ENCODE results near the gene CIROP. TPM values are rescaled to one million over a fixed set of nuclear protein-coding genes. Genes with fewer than 3 reads are reported as not detected.

The CIROP gene
- total and polyA plus RNA-seq, 9 of the 15 experiments (the other 6 are each of a cell fraction or from before 2014, with no cell fraction given) = not detected

DNA sequence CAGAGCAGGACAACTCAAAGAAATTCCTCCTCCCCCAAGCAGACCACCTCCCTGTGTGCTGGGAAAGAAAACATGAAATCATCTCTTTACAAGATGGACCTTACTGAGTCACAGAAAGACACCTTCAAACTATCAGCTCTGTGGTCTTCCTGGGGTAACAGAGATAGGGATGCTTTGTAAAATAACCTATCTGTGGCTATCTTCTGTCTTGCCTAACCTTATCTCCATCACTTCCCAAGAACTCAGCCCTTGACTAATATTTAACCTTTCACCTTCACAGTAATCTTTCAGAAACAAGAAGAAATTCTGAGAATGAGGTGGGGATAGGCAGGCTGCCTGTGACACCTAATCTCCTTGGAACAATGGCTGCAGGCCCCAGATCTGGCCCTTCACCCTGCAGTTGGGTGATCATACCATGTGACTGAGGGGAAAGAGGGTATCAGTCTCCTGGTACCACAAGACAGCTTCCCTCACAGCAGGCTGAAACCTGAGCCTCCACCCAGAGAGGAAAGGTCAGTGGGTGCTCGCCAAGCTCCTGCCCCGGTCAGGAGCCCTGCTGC lies 41.6 kb upstream of the CIROP start (continued):
- TF ChIP-seq, protein P1, sequence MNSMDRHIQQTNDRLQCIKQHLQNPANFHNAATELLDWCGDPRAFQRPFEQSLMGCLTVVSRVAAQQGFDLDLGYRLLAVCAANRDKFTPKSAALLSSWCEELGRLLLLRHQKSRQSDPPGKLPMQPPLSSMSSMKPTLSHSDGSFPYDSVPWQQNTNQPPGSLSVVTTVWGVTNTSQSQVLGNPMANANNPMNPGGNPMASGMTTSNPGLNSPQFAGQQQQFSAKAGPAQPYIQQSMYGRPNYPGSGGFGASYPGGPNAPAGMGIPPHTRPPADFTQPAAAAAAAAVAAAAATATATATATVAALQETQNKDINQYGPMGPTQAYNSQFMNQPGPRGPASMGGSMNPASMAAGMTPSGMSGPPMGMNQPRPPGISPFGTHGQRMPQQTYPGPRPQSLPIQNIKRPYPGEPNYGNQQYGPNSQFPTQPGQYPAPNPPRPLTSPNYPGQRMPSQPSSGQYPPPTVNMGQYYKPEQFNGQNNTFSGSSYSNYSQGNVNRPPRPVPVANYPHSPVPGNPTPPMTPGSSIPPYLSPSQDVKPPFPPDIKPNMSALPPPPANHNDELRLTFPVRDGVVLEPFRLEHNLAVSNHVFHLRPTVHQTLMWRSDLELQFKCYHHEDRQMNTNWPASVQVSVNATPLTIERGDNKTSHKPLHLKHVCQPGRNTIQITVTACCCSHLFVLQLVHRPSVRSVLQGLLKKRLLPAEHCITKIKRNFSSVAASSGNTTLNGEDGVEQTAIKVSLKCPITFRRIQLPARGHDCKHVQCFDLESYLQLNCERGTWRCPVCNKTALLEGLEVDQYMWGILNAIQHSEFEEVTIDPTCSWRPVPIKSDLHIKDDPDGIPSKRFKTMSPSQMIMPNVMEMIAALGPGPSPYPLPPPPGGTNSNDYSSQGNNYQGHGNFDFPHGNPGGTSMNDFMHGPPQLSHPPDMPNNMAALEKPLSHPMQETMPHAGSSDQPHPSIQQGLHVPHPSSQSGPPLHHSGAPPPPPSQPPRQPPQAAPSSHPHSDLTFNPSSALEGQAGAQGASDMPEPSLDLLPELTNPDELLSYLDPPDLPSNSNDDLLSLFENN (IDR thresholded peaks at IDR 0.05; ENCODE audit: low read depth in 2 of 2, low read length in 2 of 2) = peak in 1 of 2 experiments; percentile 58; a peak in 2 of 4 replicates
- no peak; the same call in none of the 2 replicates for TF ChIP-seq RUNX1 (IDR thresholded peaks at IDR 0.05; ENCODE audit: low read depth)
- no peak for TF ChIP-seq CBX1 (IDR thresholded peaks at IDR 0.05; ENCODE audit: low read depth)
- TF ChIP-seq SRSF7 (optimal IDR thresholded peaks at IDR 0.05; ENCODE audit: low read depth, low read length) = no peak
- TF ChIP-seq SNIP1 (IDR thresholded peaks at IDR 0.05; ENCODE audit: low read depth) = no peak
- TF ChIP-seq E2F8 (IDR thresholded peaks at IDR 0.05; ENCODE audit: low read depth, partially characterized antibody) = no peak
- TF ChIP-seq ZNF75A (CRISPR knock-in tag; IDR thresholded peaks at IDR 0.05) = no peak
- no peak for TF ChIP-seq SMAD2 (IDR thresholded peaks at IDR 0.05; ENCODE audit: low read depth, low read length)
- TF ChIP-seq FOXJ3 (CRISPR knock-in tag; IDR thresholded peaks at IDR 0.05) = no peak
- TF ChIP-seq, protein P2, sequence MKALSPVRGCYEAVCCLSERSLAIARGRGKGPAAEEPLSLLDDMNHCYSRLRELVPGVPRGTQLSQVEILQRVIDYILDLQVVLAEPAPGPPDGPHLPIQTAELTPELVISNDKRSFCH (CRISPR knock-in tag; IDR thresholded peaks at IDR 0.05) = no peak
- TF ChIP-seq, protein P2 (tag; IDR thresholded peaks at IDR 0.05) = peak; percentile 93
- TF ChIP-seq TCF15 (CRISPR knock-in tag; IDR thresholded peaks at IDR 0.05) = no peak
- TF ChIP-seq, protein P3, sequence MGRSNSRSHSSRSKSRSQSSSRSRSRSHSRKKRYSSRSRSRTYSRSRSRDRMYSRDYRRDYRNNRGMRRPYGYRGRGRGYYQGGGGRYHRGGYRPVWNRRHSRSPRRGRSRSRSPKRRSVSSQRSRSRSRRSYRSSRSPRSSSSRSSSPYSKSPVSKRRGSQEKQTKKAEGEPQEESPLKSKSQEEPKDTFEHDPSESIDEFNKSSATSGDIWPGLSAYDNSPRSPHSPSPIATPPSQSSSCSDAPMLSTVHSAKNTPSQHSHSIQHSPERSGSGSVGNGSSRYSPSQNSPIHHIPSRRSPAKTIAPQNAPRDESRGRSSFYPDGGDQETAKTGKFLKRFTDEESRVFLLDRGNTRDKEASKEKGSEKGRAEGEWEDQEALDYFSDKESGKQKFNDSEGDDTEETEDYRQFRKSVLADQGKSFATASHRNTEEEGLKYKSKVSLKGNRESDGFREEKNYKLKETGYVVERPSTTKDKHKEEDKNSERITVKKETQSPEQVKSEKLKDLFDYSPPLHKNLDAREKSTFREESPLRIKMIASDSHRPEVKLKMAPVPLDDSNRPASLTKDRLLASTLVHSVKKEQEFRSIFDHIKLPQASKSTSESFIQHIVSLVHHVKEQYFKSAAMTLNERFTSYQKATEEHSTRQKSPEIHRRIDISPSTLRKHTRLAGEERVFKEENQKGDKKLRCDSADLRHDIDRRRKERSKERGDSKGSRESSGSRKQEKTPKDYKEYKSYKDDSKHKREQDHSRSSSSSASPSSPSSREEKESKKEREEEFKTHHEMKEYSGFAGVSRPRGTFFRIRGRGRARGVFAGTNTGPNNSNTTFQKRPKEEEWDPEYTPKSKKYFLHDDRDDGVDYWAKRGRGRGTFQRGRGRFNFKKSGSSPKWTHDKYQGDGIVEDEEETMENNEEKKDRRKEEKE (IDR thresholded peaks at IDR 0.05; ENCODE audit: borderline replicate concordance in 1 of 2, control insufficient read depth in 1 of 2, low read depth in 2 of 2, low read length in 1 of 2) = no peak
- TF ChIP-seq FOXA3 (CRISPR knock-in tag; conservative IDR thresholded peaks at IDR 0.05 in 1 of 2, IDR thresholded peaks at IDR 0.05 in 1 of 2) = peak; percentile 24 to 30; a peak in 1 of 4 replicates
- peak; percentile 90 for TF ChIP-seq ZNF583 (CRISPR knock-in tag; IDR thresholded peaks at IDR 0.05)
- 0 out of 4 replicates have a peak, but pooled peaks of 1 of the 2 experiments have one; percentile 4 for TF ChIP-seq NONO (IDR thresholded peaks at IDR 0.05; ENCODE audit: low read depth in 2 of 2, low read length in 1 of 2)
- TF ChIP-seq EP300 (IDR thresholded peaks at IDR 0.05; ENCODE audit: low read length) = peak; percentile 95

All from K562 (cell line).